WTC11 (cell line): ENCODE results near the gene F8. TPM values are rescaled to one million over a fixed set of nuclear protein-coding genes. Genes with fewer than 3 reads are reported as not detected.

Experiments
- ATAC-seq: fragments of 200-7000 bp; cut with Tn5 transposase; 2 replicates; pipeline ENCODE4 v1.10.0; 2021; ENCODE audit warnings: mild to moderate bottlenecking, moderate library complexity
- CTCF ChIA-PET: fragments of 300-600 bp; sonication (Branson Sonifier 250); formaldehyde crosslinking; loops from one replicate; lab custom pipeline; 2021; ENCODE audit warnings: antibody characterized with exemption; lab: Charles Lee
- POLR2A ChIA-PET: fragments of 350-600 bp; sonication (Branson Sonifier 250); formaldehyde crosslinking; loops from one replicate; lab custom pipeline; 2021; ENCODE audit warnings: antibody characterized with exemption; lab: Charles Lee
- DNase-seq: peaks from one replicate; pipeline ENCODE4 v3.0.0; 2021; ENCODE audit warnings: low spot score
- H3K27ac Mint-ChIP-seq: 2 replicates; pipeline ENCODE4 v1.8.0; 2021; ENCODE audit warnings: mixed read lengths
- H3K27me3 Mint-ChIP-seq: 2 replicates; pipeline ENCODE4 v1.8.0; 2021; ENCODE audit warnings: low read depth, mild to moderate bottlenecking, moderate library complexity, mixed read lengths
- H3K36me3 Mint-ChIP-seq: 2 replicates; pipeline ENCODE4 v1.8.0; 2021; ENCODE audit warnings: mixed read lengths
- H3K4me1 Mint-ChIP-seq: 2 replicates; pipeline ENCODE4 v1.8.0; 2022; ENCODE audit warnings: mixed read lengths
- H3K4me3 Mint-ChIP-seq: 2 replicates; pipeline ENCODE4 v1.8.0; 2021; ENCODE audit warnings: mild to moderate bottlenecking, moderate library complexity, mixed read lengths
- H3K9me3 Mint-ChIP-seq: 2 replicates; pipeline ENCODE4 v1.8.0; 2021; ENCODE audit warnings: mixed read lengths
- ATF2 ChIP-seq: sonication (generic); formaldehyde crosslinking; IDR thresholded peaks from 2 replicates; pipeline ENCODE4 v1.8.1; 2022; ENCODE audit warnings: low read depth, missing genetic modification reagents, borderline replicate concordance
- E2F1 ChIP-seq: sonication (generic); formaldehyde crosslinking; IDR thresholded peaks from 2 replicates; pipeline ENCODE4 v1.8.0; 2022; ENCODE audit warnings: mild to moderate bottlenecking, missing genetic modification reagents
- E2F4 ChIP-seq: sonication (generic); formaldehyde crosslinking; IDR thresholded peaks from 2 replicates; pipeline ENCODE4 v1.8.1; 2022; ENCODE audit warnings: low read depth, mild to moderate bottlenecking, moderate library complexity, missing genetic modification reagents, borderline replicate concordance
- EMX1 ChIP-seq: fragments of 250-450 bp; sonication (Bioruptor Pico); IDR thresholded peaks from 2 replicates; pipeline ENCODE4 v1.8.0; 2021; ENCODE audit warnings: mild to moderate bottlenecking
- HMGA2 ChIP-seq: fragments of 250-450 bp; sonication (Bioruptor Pico); IDR thresholded peaks from 2 replicates; pipeline ENCODE4 v1.4.0; 2021; ENCODE audit warnings: mild to moderate bottlenecking, moderate library complexity
- HMGXB4 ChIP-seq: sonication (generic); formaldehyde crosslinking; IDR thresholded peaks from 2 replicates; pipeline ENCODE4 v1.8.1; 2023; ENCODE audit warnings: mild to moderate bottlenecking, moderate library complexity, missing genetic modification reagents
- PRDM15 ChIP-seq: sonication (generic); formaldehyde crosslinking; IDR thresholded peaks from 2 replicates; pipeline ENCODE4 v1.8.0; 2022; ENCODE audit warnings: missing genetic modification reagents
- PREB ChIP-seq: sonication (generic); formaldehyde crosslinking; IDR thresholded peaks from 2 replicates; pipeline ENCODE4 v1.8.1; 2022; ENCODE audit warnings: mild to moderate bottlenecking, missing genetic modification reagents, moderate library complexity, borderline replicate concordance
- RELA ChIP-seq: sonication (generic); formaldehyde crosslinking; IDR thresholded peaks from 2 replicates; pipeline ENCODE4 v1.8.1; 2022; ENCODE audit warnings: missing genetic modification reagents, mild to moderate bottlenecking, borderline replicate concordance
- SMAD4 ChIP-seq: sonication (generic); formaldehyde crosslinking; IDR thresholded peaks from 2 replicates; pipeline ENCODE4 v1.8.0; 2022; ENCODE audit warnings: mild to moderate bottlenecking, missing genetic modification reagents
- SP1 ChIP-seq: sonication (generic); formaldehyde crosslinking; conservative IDR thresholded peaks from 2 replicates; pipeline ENCODE4 v1.8.1; 2022; ENCODE audit warnings: missing genetic modification reagents
- ZBTB21 ChIP-seq: sonication (generic); formaldehyde crosslinking; IDR thresholded peaks from 2 replicates; pipeline ENCODE4 v1.8.1; 2023; ENCODE audit warnings: mild to moderate bottlenecking, missing genetic modification reagents, borderline replicate concordance
- total RNA-seq: library from RNA; stranded (reverse); gene quantifications from 3 replicates; pipeline ENCODE4 v1.2.3, GENCODE V29; 2021

The F8 gene
- total RNA-seq, 1 experiment from 2014 or later = 1.6 TPM

GRCh38 chrX:154812341-154813101, 210.0 kb downstream of the F8 start (continued):
- TF ChIP-seq HMGXB4 (CRISPR knock-in tag) (no peak), SP1 (CRISPR knock-in tag) (no peak), E2F1 (no peak), ATF2 (CRISPR knock-in tag) (no peak), E2F4 (CRISPR knock-in tag) (no peak)

GRCh38 chrX:154809939-154810665, 212.4 kb downstream of the F8 start:
- no peak overlapping the region for H3K27ac Mint-ChIP-seq
- ChIA-PET CTCF (no interaction called here), POLR2A (no interaction called here)
- TF ChIP-seq HMGXB4 (CRISPR knock-in tag) = no peak
- no peak for TF ChIP-seq PRDM15 (CRISPR knock-in tag)
- no peak for TF ChIP-seq RELA
- TF ChIP-seq HMGA2 (CRISPR knock-in tag) = no peak
- no peak for TF ChIP-seq PREB (CRISPR knock-in tag)
- TF ChIP-seq SMAD4 (CRISPR knock-in tag) = no peak
- no peak for TF ChIP-seq ZBTB21
- TF ChIP-seq EMX1 (CRISPR knock-in tag) = no peak
- H3K27me3 Mint-ChIP-seq = peaks cover 22% of the 10 kb centered on the region
- peaks cover 27% of the 10 kb centered on the region for H3K9me3 Mint-ChIP-seq
- ATAC-seq = no peak
- peaks cover 27% of the 10 kb centered on the region for H3K4me1 Mint-ChIP-seq
- peaks cover 9% of the 10 kb centered on the region for H3K36me3 Mint-ChIP-seq
- H3K4me3 Mint-ChIP-seq = no peak overlapping the region
- no peak for DNase-seq
